Kidney glomerular epithelial cell (primary cell): Measurements from ENCODE around the gene GABRP.
"Not testable (repeated sequence)": the region's sequence is repeated elsewhere in the genome, so short reads cannot be mapped to it uniquely, and the experiment has no call there.

Source experiments
- DNase-seq: peaks from one replicate; lab custom pipeline; 2025; lab: John Stamatoyannopoulos, UW

GABRP gene, protein sequence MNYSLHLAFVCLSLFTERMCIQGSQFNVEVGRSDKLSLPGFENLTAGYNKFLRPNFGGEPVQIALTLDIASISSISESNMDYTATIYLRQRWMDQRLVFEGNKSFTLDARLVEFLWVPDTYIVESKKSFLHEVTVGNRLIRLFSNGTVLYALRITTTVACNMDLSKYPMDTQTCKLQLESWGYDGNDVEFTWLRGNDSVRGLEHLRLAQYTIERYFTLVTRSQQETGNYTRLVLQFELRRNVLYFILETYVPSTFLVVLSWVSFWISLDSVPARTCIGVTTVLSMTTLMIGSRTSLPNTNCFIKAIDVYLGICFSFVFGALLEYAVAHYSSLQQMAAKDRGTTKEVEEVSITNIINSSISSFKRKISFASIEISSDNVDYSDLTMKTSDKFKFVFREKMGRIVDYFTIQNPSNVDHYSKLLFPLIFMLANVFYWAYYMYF

GRCh38 chr5:170783498-170784247 is at the start of gene GABRP:
GABRP (plus strand) TSS chr5:170783725; CDS start chr5:170788616, 4,891 bp downstream.
- DNase-seq, result no peak

GRCh38 chr5:170736966-170737365 is 46.6 kb upstream of the GABRP start:
- DNase-seq, result no peak

- no peak for DNase-seq
Measured at GRCh38 chr5:170737591-170737990, 45.9 kb upstream of the GABRP start.

DNA sequence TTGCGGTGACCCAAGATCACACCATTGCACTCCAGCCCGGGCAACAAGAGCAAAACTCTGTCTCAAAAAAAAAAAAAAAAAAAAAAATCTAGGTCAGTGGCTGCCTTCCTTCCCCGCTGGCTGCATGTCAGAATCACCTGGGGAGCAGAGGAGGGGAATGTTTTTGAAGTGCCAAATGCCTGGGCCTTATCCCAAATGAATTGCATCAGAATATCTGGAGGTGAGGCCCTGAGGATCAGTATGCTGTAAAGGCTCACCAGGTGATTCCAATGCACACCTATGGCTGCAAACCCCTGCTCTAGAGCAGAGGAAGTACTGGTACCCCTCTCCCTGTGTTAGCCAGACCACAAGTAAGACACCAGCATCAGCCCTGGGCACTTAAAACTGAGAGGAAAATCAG is 44.7 kb upstream of the GABRP start:
- DNase-seq, result no peak

GRCh38 chr5:170739446-170739845 is 44.1 kb upstream of the GABRP start:
- no peak for DNase-seq

- no peak for DNase-seq
Measured at GRCh38 chr5:170740551-170741205, 42.8 kb upstream of the GABRP start.

GRCh38 chr5:170741801-170742200 is 41.7 kb upstream of the GABRP start:
- DNase-seq, result no peak

DNA sequence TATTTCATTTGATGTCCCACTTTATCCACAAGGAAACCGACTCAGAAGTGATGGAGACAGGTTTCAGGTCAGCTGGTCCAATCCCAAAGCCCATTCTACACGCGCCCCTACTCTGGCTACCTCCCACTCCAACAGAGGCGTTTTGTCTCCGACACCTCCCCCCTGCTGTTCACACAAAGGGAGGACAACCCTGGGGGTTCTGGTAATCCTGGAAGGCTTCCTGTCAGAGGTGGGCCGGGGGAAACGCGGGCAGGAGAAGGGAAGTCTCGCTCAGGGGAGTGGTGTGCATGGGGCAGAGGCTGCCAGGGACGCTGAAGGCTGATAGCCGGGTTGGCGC is 39.7 kb upstream of the GABRP start:
- DNase-seq, result no peak

- peak; percentile 61 for DNase-seq
Measured at GRCh38 chr5:170745481-170746071, 37.9 kb upstream of the GABRP start.

DNA sequence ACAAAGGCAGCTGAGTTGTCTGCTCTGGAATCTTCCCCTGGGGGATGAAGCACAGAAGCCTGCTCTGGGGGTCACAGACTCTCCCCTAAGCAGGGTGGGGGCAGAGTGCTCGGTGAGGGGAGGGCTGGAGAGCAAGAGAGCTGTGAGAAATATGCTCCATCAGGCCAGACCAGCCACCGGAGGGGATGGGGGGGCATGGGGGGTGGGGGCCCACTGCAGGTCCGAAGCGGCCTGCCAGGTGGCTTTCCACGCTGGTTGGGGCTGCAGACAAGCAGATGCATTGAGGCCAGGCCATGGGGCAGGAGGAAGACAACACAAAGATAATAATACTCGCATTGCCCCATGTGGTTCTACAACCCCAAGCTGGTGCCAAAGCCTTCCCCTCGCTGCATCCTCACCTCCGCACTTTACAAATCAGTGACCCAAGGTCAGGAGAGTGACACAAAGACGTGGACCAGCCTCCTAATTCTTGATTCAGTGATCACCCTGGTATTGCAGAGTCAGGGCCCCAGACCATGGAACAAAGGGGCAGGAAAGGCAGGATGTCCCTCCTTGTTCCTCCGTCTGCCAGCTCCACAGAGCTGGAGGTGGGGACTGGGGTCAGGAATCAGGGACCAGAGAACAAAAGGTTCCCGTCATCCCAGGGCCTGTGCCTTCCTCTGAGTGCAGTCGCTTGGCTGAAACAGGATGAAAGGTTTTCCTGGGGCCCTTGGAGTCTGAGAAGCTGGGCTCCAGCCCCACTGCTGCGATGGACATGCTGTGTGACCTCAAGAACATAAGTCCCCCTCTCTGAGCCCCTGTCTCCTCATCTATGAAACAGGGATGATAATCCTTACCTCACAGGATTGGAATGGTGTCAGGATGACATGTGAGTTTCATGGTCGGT is 37.2 kb upstream of the GABRP start:
- DNase-seq, result no peak

DNA sequence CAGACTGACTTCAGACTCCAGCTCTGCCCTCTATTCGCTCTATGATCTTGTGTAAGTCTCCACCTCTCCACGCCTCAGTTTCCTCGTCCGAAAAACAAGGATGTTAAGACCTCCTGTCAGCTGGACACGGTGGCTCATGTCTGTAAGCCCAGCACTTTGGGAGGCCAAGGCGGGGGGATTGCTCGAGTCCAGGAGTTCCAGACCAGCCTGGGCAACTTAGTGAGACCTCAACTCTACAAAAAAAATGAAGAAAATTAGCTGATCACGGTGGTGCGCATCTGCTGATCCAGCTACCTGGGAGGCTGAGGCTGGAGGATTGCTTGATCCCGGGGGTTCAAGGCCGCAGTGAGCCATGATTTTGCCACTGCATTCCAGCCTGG is 36.6 kb upstream of the GABRP start:
- no peak for DNase-seq

- DNase-seq, result no peak
Measured at GRCh38 chr5:170747357-170747756, 36.2 kb upstream of the GABRP start.

GRCh38 chr5:170747851-170748250 is 35.7 kb upstream of the GABRP start:
- no peak for DNase-seq

GRCh38 chr5:170748951-170749471 is 34.5 kb upstream of the GABRP start:
- no peak for DNase-seq

- no peak for DNase-seq
Measured at GRCh38 chr5:170749911-170750431, 33.6 kb upstream of the GABRP start.

DNA sequence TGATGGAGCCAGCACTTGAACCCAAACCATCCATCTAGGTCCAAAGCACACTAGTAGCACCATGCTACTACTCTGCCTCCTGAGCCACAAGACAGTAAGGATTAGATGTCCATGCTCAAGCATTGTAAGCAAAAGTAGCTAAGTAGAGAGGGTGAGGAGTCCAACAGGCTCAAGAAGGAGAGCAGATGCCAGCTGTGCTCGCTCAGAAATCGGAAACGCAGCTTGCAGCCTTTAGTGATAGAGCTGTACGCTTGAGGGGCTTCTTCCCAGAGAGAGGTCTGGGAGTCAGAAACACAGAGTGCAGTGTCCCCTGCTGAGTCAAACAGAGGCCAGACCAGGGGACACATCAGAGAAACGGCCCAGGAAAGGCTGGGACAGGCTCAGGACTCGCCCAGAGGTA is 32.7 kb upstream of the GABRP start:
- DNase-seq, result no peak

DNA sequence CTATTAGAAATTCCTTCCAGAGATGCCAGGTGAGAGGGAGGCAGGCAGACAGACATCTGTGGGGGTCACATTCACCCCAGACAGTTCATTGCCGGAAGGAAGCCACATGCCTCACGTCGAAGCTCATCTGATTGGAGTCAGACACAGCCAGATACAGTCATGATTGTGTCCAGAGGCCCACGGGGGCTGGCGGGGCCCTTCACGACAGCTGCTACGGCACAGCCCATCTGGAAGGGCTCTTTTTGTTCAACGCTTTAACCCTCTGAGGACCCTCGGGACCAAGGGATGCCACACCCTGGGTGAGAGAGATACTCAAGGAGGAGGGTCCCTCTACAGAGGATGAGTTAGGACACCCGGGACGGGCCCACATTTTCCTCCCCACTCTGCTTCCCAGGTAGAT is 31.9 kb upstream of the GABRP start:
- no peak for DNase-seq

- no peak for DNase-seq
Measured at GRCh38 chr5:170752257-170753215, 31.0 kb upstream of the GABRP start.

DNA sequence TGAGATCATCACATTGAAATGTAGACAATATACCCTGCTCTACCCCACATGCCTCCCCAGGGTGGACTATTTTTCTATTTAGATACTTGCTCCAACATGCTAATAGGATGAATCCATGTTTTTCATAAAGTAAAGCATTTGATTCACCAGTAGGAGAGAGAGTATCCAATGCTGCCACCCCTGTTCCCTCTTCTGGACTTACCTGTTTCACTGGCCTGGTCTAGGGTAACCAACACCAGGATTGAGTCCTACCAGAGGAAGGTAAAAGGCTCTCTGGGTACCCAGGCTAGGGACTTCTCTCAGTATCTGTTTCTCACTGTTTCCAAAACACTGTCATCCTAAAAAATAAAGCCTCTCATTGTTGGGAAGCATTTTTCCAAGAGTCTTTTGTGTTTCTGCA is 30.2 kb upstream of the GABRP start:
- DNase-seq, result no peak

GRCh38 chr5:170754508-170754907 is 29.0 kb upstream of the GABRP start:
- not testable (repeated sequence) for DNase-seq
